ENCODE measurements around the gene CACNA2D3.

GRCh38 chr3:54863786-54864185 lies 741.4 kb downstream of the CACNA2D3 start:
- TF ChIP-seq, protein P1, sequence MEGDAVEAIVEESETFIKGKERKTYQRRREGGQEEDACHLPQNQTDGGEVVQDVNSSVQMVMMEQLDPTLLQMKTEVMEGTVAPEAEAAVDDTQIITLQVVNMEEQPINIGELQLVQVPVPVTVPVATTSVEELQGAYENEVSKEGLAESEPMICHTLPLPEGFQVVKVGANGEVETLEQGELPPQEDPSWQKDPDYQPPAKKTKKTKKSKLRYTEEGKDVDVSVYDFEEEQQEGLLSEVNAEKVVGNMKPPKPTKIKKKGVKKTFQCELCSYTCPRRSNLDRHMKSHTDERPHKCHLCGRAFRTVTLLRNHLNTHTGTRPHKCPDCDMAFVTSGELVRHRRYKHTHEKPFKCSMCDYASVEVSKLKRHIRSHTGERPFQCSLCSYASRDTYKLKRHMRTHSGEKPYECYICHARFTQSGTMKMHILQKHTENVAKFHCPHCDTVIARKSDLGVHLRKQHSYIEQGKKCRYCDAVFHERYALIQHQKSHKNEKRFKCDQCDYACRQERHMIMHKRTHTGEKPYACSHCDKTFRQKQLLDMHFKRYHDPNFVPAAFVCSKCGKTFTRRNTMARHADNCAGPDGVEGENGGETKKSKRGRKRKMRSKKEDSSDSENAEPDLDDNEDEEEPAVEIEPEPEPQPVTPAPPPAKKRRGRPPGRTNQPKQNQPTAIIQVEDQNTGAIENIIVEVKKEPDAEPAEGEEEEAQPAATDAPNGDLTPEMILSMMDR (IDR thresholded peaks at IDR 0.05; ENCODE audit: poor library complexity), result no peak
- TF ChIP-seq EZH2phosphoT487 (IDR thresholded peaks at IDR 0.05; ENCODE audit: low read depth, severe bottlenecking, unreplicated experiment), result no peak

Data from hepatocyte (in vitro differentiated cells).